WTC11 (cell line): ENCODE data around the gene ZNF521. TPM values are rescaled to one million over a fixed set of nuclear protein-coding genes. Genes with fewer than 3 reads are reported as not detected.

Experiments
- ATAC-seq: fragments of 200-7000 bp; cut with Tn5 transposase; 2 replicates; pipeline ENCODE4 v1.10.0; 2021; ENCODE audit warnings: mild to moderate bottlenecking, moderate library complexity
- CTCF ChIA-PET: fragments of 300-600 bp; sonication (Branson Sonifier 250); formaldehyde crosslinking; loops from one replicate; lab custom pipeline; 2021; ENCODE audit warnings: antibody characterized with exemption; lab: Charles Lee
- POLR2A ChIA-PET: fragments of 350-600 bp; sonication (Branson Sonifier 250); formaldehyde crosslinking; loops from one replicate; lab custom pipeline; 2021; ENCODE audit warnings: antibody characterized with exemption; lab: Charles Lee
- DNase-seq: peaks from one replicate; pipeline ENCODE4 v3.0.0; 2021; ENCODE audit warnings: low spot score
- H3K27ac Mint-ChIP-seq: 2 replicates; pipeline ENCODE4 v1.8.0; 2021; ENCODE audit warnings: mixed read lengths
- H3K27me3 Mint-ChIP-seq: 2 replicates; pipeline ENCODE4 v1.8.0; 2021; ENCODE audit warnings: low read depth, mild to moderate bottlenecking, moderate library complexity, mixed read lengths
- H3K36me3 Mint-ChIP-seq: 2 replicates; pipeline ENCODE4 v1.8.0; 2021; ENCODE audit warnings: mixed read lengths
- H3K4me1 Mint-ChIP-seq: 2 replicates; pipeline ENCODE4 v1.8.0; 2022; ENCODE audit warnings: mixed read lengths
- H3K4me3 Mint-ChIP-seq: 2 replicates; pipeline ENCODE4 v1.8.0; 2021; ENCODE audit warnings: mild to moderate bottlenecking, moderate library complexity, mixed read lengths
- H3K9me3 Mint-ChIP-seq: 2 replicates; pipeline ENCODE4 v1.8.0; 2021; ENCODE audit warnings: mixed read lengths
- ATF1 ChIP-seq: sonication (generic); formaldehyde crosslinking; IDR thresholded peaks from 2 replicates; pipeline ENCODE4 v1.8.1; 2023; ENCODE audit warnings: mild to moderate bottlenecking, moderate library complexity, missing genetic modification reagents
- CBFB ChIP-seq: sonication (generic); formaldehyde crosslinking; IDR thresholded peaks from 2 replicates; pipeline ENCODE4 v1.8.1; 2022; ENCODE audit warnings: mild to moderate bottlenecking, low read depth, missing genetic modification reagents
- CREB1 ChIP-seq: sonication (generic); formaldehyde crosslinking; IDR thresholded peaks from 2 replicates; pipeline ENCODE4 v1.8.0; 2023; ENCODE audit warnings: mild to moderate bottlenecking, missing genetic modification reagents
- FOXK1 ChIP-seq: sonication (generic); formaldehyde crosslinking; IDR thresholded peaks from 2 replicates; pipeline ENCODE4 v1.8.0; 2022; ENCODE audit warnings: mild to moderate bottlenecking, moderate library complexity, missing genetic modification reagents
- GABPB1 ChIP-seq: sonication (generic); formaldehyde crosslinking; IDR thresholded peaks from 2 replicates; pipeline ENCODE4 v1.8.1; 2023; ENCODE audit warnings: mild to moderate bottlenecking, missing genetic modification reagents
- HMGA2 ChIP-seq: fragments of 250-450 bp; sonication (Bioruptor Pico); IDR thresholded peaks from 2 replicates; pipeline ENCODE4 v1.4.0; 2021; ENCODE audit warnings: mild to moderate bottlenecking, moderate library complexity
- MYBL2 ChIP-seq: sonication (generic); formaldehyde crosslinking; IDR thresholded peaks from 2 replicates; pipeline ENCODE4 v1.8.1; 2023; ENCODE audit warnings: mild to moderate bottlenecking, moderate library complexity, missing genetic modification reagents
- PRRX2 ChIP-seq: fragments of 250-450 bp; sonication (Bioruptor Pico); IDR thresholded peaks from 2 replicates; pipeline ENCODE4 v1.8.0; 2021; ENCODE audit warnings: mild to moderate bottlenecking
- RELA ChIP-seq: sonication (generic); formaldehyde crosslinking; IDR thresholded peaks from 2 replicates; pipeline ENCODE4 v1.8.1; 2022; ENCODE audit warnings: missing genetic modification reagents, mild to moderate bottlenecking, borderline replicate concordance
- RORB ChIP-seq: fragments of 250-450 bp; sonication (Bioruptor Pico); IDR thresholded peaks from 2 replicates; pipeline ENCODE4 v1.9.0; 2021; ENCODE audit warnings: mild to moderate bottlenecking
- TCF7 ChIP-seq: sonication (generic); formaldehyde crosslinking; IDR thresholded peaks from 2 replicates; pipeline ENCODE4 v1.8.0; 2022; ENCODE audit warnings: mild to moderate bottlenecking, low read depth, missing genetic modification reagents, moderate library complexity
- ZNF121 ChIP-seq: sonication (generic); formaldehyde crosslinking; IDR thresholded peaks from 2 replicates; pipeline ENCODE4 v1.8.0; 2023; ENCODE audit warnings: missing genetic modification reagents
- total RNA-seq: library from RNA; stranded (reverse); gene quantifications from 3 replicates; pipeline ENCODE4 v1.2.3, GENCODE V29; 2021
- TF ChIP-seq, protein P1 (sequence below): fragments of 250-450 bp; sonication (Bioruptor Pico); conservative IDR thresholded peaks from 2 replicates; pipeline ENCODE4 v1.9.0; 2021; ENCODE audit warnings: mild to moderate bottlenecking
- TF ChIP-seq, protein P2 (sequence below): fragments of 250-450 bp; sonication (Bioruptor Pico); IDR thresholded peaks from 2 replicates; pipeline ENCODE4 v2.1.2; 2022; ENCODE audit warnings: mild to moderate bottlenecking, moderate library complexity
- TF ChIP-seq, protein P3 (sequence below): sonication (generic); formaldehyde crosslinking; IDR thresholded peaks from 2 replicates; pipeline ENCODE4 v1.8.0; 2023; ENCODE audit warnings: mild to moderate bottlenecking, missing genetic modification reagents
- TF ChIP-seq, protein P4 (sequence below): sonication (generic); formaldehyde crosslinking; IDR thresholded peaks from 2 replicates; pipeline ENCODE4 v1.8.1; 2022; ENCODE audit warnings: low read depth, missing genetic modification reagents, borderline replicate concordance
- TF ChIP-seq, protein P5 (sequence below): sonication (generic); formaldehyde crosslinking; IDR thresholded peaks from 2 replicates; pipeline ENCODE4 v1.8.0; 2022; ENCODE audit warnings: mild to moderate bottlenecking, missing genetic modification reagents
- TF ChIP-seq, protein P6 (sequence below): fragments of 250-450 bp; sonication (Bioruptor Pico); IDR thresholded peaks from 2 replicates; pipeline ENCODE4 v1.8.0; 2021; ENCODE audit warnings: mild to moderate bottlenecking
- TF ChIP-seq, protein P7 (sequence below): fragments of 250-450 bp; sonication (Bioruptor Pico); IDR thresholded peaks from 2 replicates; pipeline ENCODE4 v1.9.0; 2021; ENCODE audit warnings: mild to moderate bottlenecking, borderline replicate concordance

The ZNF521 gene
- total RNA-seq, 1 experiment from 2014 or later: 15.3 TPM

DNA sequence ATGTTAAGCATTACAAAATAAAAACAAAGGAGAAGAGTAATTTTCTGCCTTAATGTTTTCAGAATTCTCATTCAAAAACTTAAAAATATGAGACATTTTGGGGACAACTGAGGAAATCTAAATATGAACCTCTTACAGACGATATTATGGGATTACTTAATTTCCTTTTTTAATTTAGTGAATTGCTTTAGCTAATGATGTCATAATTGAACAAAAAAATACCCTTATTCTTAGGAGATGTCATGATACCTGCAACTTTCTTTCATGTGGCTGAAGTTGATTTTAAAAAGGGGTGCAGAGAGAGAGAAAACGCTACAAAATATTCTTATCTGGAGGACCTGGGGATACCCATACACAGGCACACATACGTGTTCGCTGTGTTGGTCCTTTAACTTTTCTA lies 129.3 kb downstream of the ZNF521 start (continued):
- TF ChIP-seq, protein P1, sequence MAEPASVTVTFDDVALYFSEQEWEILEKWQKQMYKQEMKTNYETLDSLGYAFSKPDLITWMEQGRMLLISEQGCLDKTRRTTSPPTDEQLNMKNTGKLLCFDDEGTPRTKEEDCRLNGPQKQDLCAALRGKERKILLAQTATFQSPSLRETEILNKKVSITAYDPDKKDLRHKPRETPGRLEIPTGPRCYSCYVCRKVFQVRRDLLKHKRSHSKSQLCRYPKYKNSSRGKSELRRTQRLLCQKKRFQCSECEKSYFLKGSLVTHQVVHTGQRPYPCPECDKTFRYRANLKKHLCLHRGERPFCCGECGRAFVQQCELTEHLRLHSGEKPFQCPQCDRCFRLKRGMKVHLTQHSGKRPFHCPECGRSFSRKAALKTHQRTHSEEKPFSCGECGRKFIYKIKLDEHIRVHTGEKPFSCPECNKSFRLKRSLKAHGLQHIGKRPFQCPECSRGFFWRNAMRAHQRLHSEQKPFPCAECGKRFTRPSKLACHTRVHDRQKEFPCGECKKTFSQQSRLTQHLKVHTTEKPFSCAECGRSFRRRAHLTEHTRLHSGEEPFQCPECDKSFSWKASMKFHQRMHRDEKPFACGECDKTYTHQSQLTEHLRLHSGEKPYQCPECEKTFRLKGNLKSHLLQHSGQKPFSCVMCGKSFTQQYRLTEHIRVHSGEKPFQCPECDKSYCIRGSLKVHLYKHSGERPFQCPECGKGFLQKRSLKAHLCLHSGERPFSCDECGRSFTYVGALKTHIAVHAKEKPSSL: no peak
- TF ChIP-seq, protein P2, sequence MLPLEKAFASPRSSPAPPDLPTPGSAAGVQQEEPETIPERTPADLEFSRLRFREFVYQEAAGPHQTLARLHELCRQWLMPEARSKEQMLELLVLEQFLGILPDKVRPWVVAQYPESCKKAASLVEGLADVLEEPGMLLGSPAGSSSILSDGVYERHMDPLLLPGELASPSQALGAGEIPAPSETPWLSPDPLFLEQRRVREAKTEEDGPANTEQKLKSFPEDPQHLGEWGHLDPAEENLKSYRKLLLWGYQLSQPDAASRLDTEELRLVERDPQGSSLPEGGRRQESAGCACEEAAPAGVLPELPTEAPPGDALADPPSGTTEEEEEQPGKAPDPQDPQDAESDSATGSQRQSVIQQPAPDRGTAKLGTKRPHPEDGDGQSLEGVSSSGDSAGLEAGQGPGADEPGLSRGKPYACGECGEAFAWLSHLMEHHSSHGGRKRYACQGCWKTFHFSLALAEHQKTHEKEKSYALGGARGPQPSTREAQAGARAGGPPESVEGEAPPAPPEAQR (CRISPR knock-in tag): no peak
- TF ChIP-seq HMGA2 (CRISPR knock-in tag) (no peak), CREB1 (CRISPR knock-in tag) (no peak), ATF1 (CRISPR knock-in tag) (no peak), GABPB1 (no peak), CBFB (CRISPR knock-in tag) (no peak), TCF7 (CRISPR knock-in tag) (no peak)

DNA sequence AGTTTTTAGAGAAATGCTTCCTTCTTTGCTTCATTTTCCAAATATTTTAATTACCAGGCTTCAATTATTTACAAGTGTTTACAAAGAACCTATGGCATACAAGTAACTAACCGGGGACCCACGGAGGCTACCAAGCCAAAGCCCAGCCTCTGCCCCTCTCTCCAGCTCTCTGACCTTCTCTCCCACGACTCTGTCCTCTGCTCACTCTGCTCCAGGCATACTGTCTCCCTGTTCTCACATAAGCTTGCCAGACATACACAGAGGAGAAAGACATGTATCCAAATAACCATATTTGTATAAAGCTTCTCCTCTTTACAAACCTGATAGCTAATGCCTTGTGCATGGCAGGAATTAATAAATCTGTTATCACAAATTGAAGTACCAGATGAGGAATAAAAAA lies 141.3 kb downstream of the ZNF521 start:
- Mint-ChIP-seq H3K27me3 (no peaks in the 10 kb centered on the region), H3K27ac (no peak overlapping the region), H3K4me3 (no peak overlapping the region), H3K9me3 (no peaks in the 10 kb centered on the region), H3K36me3 (no peaks in the 10 kb centered on the region), H3K4me1 (peaks cover 5% of the 10 kb centered on the region)
- ChIA-PET POLR2A (no interaction called here), CTCF (no interaction called here)
- no peak for ATAC-seq
- no peak for DNase-seq
- TF ChIP-seq RELA (CRISPR knock-in tag) (no peak), CBFB (CRISPR knock-in tag) (no peak), RORB (CRISPR knock-in tag) (no peak), ZNF121 (CRISPR knock-in tag) (no peak), FOXK1 (CRISPR knock-in tag) (no peak), MYBL2 (CRISPR knock-in tag) (no peak), PRRX2 (no peak)
- TF ChIP-seq, protein P3, sequence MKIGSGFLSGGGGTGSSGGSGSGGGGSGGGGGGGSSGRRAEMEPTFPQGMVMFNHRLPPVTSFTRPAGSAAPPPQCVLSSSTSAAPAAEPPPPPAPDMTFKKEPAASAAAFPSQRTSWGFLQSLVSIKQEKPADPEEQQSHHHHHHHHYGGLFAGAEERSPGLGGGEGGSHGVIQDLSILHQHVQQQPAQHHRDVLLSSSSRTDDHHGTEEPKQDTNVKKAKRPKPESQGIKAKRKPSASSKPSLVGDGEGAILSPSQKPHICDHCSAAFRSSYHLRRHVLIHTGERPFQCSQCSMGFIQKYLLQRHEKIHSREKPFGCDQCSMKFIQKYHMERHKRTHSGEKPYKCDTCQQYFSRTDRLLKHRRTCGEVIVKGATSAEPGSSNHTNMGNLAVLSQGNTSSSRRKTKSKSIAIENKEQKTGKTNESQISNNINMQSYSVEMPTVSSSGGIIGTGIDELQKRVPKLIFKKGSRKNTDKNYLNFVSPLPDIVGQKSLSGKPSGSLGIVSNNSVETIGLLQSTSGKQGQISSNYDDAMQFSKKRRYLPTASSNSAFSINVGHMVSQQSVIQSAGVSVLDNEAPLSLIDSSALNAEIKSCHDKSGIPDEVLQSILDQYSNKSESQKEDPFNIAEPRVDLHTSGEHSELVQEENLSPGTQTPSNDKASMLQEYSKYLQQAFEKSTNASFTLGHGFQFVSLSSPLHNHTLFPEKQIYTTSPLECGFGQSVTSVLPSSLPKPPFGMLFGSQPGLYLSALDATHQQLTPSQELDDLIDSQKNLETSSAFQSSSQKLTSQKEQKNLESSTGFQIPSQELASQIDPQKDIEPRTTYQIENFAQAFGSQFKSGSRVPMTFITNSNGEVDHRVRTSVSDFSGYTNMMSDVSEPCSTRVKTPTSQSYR (CRISPR knock-in tag): no peak
- TF ChIP-seq, protein P2 (CRISPR knock-in tag): no peak
- TF ChIP-seq, protein P4, sequence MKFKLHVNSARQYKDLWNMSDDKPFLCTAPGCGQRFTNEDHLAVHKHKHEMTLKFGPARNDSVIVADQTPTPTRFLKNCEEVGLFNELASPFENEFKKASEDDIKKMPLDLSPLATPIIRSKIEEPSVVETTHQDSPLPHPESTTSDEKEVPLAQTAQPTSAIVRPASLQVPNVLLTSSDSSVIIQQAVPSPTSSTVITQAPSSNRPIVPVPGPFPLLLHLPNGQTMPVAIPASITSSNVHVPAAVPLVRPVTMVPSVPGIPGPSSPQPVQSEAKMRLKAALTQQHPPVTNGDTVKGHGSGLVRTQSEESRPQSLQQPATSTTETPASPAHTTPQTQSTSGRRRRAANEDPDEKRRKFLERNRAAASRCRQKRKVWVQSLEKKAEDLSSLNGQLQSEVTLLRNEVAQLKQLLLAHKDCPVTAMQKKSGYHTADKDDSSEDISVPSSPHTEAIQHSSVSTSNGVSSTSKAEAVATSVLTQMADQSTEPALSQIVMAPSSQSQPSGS (CRISPR knock-in tag): no peak
- TF ChIP-seq, protein P5, sequence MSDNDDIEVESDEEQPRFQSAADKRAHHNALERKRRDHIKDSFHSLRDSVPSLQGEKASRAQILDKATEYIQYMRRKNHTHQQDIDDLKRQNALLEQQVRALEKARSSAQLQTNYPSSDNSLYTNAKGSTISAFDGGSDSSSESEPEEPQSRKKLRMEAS (CRISPR knock-in tag): no peak
- TF ChIP-seq, protein P6, sequence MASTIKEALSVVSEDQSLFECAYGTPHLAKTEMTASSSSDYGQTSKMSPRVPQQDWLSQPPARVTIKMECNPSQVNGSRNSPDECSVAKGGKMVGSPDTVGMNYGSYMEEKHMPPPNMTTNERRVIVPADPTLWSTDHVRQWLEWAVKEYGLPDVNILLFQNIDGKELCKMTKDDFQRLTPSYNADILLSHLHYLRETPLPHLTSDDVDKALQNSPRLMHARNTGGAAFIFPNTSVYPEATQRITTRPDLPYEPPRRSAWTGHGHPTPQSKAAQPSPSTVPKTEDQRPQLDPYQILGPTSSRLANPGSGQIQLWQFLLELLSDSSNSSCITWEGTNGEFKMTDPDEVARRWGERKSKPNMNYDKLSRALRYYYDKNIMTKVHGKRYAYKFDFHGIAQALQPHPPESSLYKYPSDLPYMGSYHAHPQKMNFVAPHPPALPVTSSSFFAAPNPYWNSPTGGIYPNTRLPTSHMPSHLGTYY (CRISPR knock-in tag): no peak
- TF ChIP-seq, protein P1: no peak
- TF ChIP-seq, protein P7, sequence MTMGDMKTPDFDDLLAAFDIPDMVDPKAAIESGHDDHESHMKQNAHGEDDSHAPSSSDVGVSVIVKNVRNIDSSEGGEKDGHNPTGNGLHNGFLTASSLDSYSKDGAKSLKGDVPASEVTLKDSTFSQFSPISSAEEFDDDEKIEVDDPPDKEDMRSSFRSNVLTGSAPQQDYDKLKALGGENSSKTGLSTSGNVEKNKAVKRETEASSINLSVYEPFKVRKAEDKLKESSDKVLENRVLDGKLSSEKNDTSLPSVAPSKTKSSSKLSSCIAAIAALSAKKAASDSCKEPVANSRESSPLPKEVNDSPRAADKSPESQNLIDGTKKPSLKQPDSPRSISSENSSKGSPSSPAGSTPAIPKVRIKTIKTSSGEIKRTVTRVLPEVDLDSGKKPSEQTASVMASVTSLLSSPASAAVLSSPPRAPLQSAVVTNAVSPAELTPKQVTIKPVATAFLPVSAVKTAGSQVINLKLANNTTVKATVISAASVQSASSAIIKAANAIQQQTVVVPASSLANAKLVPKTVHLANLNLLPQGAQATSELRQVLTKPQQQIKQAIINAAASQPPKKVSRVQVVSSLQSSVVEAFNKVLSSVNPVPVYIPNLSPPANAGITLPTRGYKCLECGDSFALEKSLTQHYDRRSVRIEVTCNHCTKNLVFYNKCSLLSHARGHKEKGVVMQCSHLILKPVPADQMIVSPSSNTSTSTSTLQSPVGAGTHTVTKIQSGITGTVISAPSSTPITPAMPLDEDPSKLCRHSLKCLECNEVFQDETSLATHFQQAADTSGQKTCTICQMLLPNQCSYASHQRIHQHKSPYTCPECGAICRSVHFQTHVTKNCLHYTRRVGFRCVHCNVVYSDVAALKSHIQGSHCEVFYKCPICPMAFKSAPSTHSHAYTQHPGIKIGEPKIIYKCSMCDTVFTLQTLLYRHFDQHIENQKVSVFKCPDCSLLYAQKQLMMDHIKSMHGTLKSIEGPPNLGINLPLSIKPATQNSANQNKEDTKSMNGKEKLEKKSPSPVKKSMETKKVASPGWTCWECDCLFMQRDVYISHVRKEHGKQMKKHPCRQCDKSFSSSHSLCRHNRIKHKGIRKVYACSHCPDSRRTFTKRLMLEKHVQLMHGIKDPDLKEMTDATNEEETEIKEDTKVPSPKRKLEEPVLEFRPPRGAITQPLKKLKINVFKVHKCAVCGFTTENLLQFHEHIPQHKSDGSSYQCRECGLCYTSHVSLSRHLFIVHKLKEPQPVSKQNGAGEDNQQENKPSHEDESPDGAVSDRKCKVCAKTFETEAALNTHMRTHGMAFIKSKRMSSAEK (CRISPR knock-in tag): no peak
